Measurements from ENCODE around the gene SLC51A.

DNA sequence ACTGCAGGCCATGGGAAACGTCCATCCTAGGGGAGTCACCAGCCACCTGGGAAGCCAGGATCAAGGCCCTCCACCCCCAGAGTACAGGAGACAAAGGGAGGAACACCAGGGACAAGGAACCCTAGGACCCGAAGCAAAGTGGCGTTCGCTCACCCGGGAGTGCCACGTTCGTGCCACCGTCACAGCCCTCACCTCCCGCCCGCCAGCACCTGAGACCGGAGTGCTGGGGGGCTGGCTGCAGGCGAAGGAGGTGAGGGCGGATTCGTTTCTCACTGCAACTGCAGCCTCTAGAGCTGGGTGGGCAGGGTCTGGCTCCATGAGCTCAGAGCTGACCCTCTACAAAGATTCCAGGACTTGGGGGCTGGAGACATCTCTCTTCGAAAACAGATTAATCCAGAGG, 31.5 kb upstream of the SLC51A start:
- TF ChIP-seq CTCF (IDR thresholded peaks at IDR 0.05): no peak
- no peak for TF ChIP-seq POLR2A (IDR thresholded peaks at IDR 0.05)

All from uterus (tissue), 2 donors.